Colonic mucosa (tissue), 4 donors: ENCODE data around the gene TRPM8. TPM values are rescaled to one million over a fixed set of nuclear protein-coding genes. Genes with fewer than 3 reads are reported as not detected.

Source experiments
- DNase-seq: peaks from one replicate; pipeline ENCODE4 v3.0.0-alpha.2; 2020
- H3K27ac ChIP-seq: fragments of 200-600 bp; one replicate; pipeline ENCODE4 v1.8.0; 2021
- H3K27me3 ChIP-seq: fragments of 200-600 bp; one replicate; pipeline ENCODE4 v1.8.0; 2021
- H3K36me3 ChIP-seq: fragments of 200-600 bp; one replicate; pipeline ENCODE4 v1.8.0; 2021
- H3K4me1 ChIP-seq: fragments of 200-600 bp; one replicate; pipeline ENCODE4 v1.8.0; 2021; ENCODE audit warnings: mild to moderate bottlenecking
- H3K4me3 ChIP-seq: fragments of 200-600 bp; one replicate; pipeline ENCODE4 v1.8.0; 2021
- H3K9ac ChIP-seq, 2 donors: one replicate each; pipeline ENCODE4 v1.7.0; 2013; ENCODE audit warnings: control low read depth in 2 of 2, low read depth in 2 of 2, low read length in 2 of 2
- H3K9me3 ChIP-seq: fragments of 200-600 bp; one replicate; pipeline ENCODE4 v1.8.0; 2021
- intact Hi-C: fragments of 100-400 bp; cut with DNase I; formaldehyde crosslinking; loops from one replicate; pipeline ENCODE4 v1.14.1; 2022
- total RNA-seq, 2 donors: library from RNA; stranded (reverse); fragmentation: NEBNext Ultra II Directional in 1 of 2; extraction: Animal tissue kit (Norgen Biotek cat#: 25700) in 1 of 2; gene quantifications; one replicate each; pipeline ENCODE4 v1.2.1, GENCODE V29; 2021
- TF ChIP-seq, protein P1 (sequence below): fragments of 200-600 bp; IDR thresholded peaks from one replicate; pipeline ENCODE4 v1.8.0; 2022; ENCODE audit warnings: antibody characterized with exemption, mild to moderate bottlenecking
- donor health status: healthy.
- donor health status: DM: no; HTN: no; CAD: no.
- donor health status: DM: no; HTN: no; CAD: no.

The TRPM8 gene
- total RNA-seq, 2 donors from 2014 or later, result not detected

- H3K9ac ChIP-seq, result no peak overlapping the region
- no peak overlapping the region for H3K4me3 ChIP-seq
- no peaks in the 10 kb centered on the region for H3K36me3 ChIP-seq
- DNase-seq, result no peak
- TF ChIP-seq, protein P1, sequence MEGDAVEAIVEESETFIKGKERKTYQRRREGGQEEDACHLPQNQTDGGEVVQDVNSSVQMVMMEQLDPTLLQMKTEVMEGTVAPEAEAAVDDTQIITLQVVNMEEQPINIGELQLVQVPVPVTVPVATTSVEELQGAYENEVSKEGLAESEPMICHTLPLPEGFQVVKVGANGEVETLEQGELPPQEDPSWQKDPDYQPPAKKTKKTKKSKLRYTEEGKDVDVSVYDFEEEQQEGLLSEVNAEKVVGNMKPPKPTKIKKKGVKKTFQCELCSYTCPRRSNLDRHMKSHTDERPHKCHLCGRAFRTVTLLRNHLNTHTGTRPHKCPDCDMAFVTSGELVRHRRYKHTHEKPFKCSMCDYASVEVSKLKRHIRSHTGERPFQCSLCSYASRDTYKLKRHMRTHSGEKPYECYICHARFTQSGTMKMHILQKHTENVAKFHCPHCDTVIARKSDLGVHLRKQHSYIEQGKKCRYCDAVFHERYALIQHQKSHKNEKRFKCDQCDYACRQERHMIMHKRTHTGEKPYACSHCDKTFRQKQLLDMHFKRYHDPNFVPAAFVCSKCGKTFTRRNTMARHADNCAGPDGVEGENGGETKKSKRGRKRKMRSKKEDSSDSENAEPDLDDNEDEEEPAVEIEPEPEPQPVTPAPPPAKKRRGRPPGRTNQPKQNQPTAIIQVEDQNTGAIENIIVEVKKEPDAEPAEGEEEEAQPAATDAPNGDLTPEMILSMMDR, result no peak
- H3K4me1 ChIP-seq, result no peaks in the 10 kb centered on the region
- H3K9me3 ChIP-seq, result no peaks in the 10 kb centered on the region
- no peak overlapping the region for H3K27ac ChIP-seq
- H3K27me3 ChIP-seq, result no peaks in the 10 kb centered on the region
- intact Hi-C loops, result no loop called here
These were observed 129.3 kb downstream of the TRPM8 start for GRCh38 chr2:234046521-234046920.

DNA sequence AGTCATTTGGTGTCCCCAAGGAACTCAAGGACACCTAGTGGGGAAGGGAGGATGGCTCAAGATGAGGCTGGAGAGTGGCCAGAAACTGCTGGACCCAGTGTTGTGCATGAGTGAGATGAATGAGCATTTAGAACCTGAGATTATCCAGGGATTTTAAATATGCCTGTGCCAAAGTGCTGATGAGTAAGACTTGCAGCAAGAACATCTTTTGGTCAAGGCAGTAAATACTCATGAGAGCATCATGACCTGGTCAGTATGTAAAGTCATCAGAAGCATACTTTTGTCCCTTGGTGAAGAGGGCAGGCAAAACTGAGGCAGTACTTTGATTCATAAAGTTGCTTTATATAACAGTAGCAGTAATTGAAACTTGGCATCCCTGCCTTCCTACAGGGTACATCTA lies 130.2 kb downstream of the TRPM8 start:
- TF ChIP-seq, protein P1, result no peak
- intact Hi-C loops, result no loop called here
- no peaks in the 10 kb centered on the region for H3K36me3 ChIP-seq

GRCh38 chr2:234048049-234048448 lies 130.9 kb downstream of the TRPM8 start:
- Histone ChIP-seq H3K27me3 (no peaks in the 10 kb centered on the region), H3K4me3 (no peak overlapping the region), H3K27ac (no peak overlapping the region), H3K9me3 (no peaks in the 10 kb centered on the region), H3K4me1 (no peaks in the 10 kb centered on the region), H3K9ac (no peak overlapping the region), H3K36me3 (no peaks in the 10 kb centered on the region)
- TF ChIP-seq, protein P1, result no peak
- DNase-seq, result no peak
- intact Hi-C loops, result no loop called here

More for the DNA sequence above, 130.2 kb downstream of the TRPM8 start:
- Histone ChIP-seq H3K9me3 (no peaks in the 10 kb centered on the region), H3K27ac (no peak overlapping the region), H3K4me3 (no peak overlapping the region), H3K4me1 (no peaks in the 10 kb centered on the region), H3K27me3 (no peaks in the 10 kb centered on the region), H3K9ac (no peak overlapping the region)
- DNase-seq, result no peak

DNA sequence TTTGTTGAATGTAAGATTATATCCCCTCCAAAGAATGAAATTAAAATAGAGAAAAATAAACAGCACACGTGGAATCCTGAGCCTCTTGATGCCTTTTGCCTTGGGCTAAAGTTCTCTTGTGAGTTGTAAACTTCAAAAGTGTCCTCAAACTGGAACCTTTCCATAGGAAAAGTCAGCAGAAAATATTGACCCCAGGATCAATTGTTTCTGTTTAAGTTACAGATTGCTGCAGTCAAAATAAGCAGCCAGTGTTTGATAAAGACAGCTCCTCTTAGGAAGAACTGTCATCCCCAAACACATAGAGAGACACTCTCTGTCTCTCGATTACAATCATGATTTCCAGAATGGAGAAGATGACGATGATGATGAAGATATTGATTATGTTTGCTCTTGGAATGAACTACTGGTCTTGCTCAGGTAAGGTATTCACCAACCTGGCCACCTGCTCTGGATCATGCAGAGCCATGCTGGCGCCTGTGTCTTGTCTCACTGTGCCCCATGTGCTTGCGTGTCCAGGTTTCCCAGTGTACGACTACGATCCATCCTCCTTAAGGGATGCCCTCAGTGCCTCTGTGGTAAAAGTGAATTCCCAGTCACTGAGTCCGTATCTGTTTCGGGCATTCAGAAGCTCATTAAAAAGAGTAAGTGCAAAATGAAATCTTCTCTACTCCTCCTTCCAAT lies 133.4 kb downstream of the TRPM8 start, which contains the start of gene SPP2:
Gene SPP2 (plus strand): TSS at position 248 of the 681 bp plus-strand sequence. CDS start 85 bp downstream, at position 333.
- Histone ChIP-seq H3K36me3 (no peaks in the 10 kb centered on the region), H3K27me3 (no peaks in the 10 kb centered on the region), H3K9me3 (no peaks in the 10 kb centered on the region), H3K9ac (no peak within 1 kb of the TSS), H3K4me3 (no peak within 1 kb of the TSS), H3K4me1 (no peaks in the 10 kb centered on the region), H3K27ac (no peak within 1 kb of the TSS)
- intact Hi-C loops, result no loop called here
- no peak for DNase-seq
- TF ChIP-seq, protein P1, result no peak

DNA sequence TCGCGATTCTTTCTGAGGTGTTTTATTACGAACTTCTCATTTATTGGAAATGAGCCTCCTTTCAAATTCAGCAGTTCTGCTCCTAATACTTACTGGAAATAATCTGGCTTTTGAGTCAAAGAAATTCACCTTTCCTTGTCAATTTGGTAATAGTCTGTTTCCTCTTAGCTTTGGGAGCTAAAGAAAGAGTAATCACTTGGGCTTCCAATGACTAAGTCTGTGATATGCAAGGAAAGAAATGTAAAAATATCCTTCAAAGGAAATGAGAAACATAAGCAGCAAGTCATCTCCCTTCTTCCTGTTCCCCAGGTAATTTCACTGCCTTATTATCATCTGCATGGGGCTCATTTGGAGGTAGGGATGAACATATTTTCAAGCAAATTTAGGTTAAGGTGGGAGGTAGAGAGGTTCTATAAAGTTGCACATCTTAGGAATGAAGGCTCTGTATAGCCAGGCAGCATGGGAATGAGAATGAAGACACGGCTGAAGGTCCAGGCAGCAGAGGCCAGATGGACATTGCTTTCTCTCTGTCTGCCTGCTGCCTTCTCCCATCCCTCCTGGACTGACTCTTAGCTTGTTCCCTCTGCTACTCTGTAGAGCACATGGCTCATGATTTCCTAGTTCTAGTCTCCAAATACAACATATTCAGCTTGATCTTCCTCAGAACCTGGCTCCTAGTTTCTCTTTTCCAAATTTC lies 134.3 kb downstream of the TRPM8 start:
- TF ChIP-seq, protein P1, result no peak
- no peaks in the 10 kb centered on the region for H3K36me3 ChIP-seq
- intact Hi-C loops, result no loop called here
- no peak overlapping the region for H3K9ac ChIP-seq
- no peaks in the 10 kb centered on the region for H3K27me3 ChIP-seq
- no peaks in the 10 kb centered on the region for H3K9me3 ChIP-seq
- no peaks in the 10 kb centered on the region for H3K4me1 ChIP-seq
- H3K27ac ChIP-seq, result no peak overlapping the region
- no peak overlapping the region for H3K4me3 ChIP-seq
- DNase-seq, result no peak
